GM18519 (cell line): ENCODE measurements around the gene CSNK2B.
"Not testable (repeated sequence)": the region's sequence is repeated elsewhere in the genome, so short reads cannot be mapped to it uniquely, and the experiment has no call there.

ENCODE experiments used
- ATAC-seq: cut with Tn5 transposase; IDR thresholded peaks from one replicate; pipeline ENCODE4 v1.9.1; 2021; ENCODE audit warnings: mild to moderate bottlenecking, moderate library complexity; ENCODE audit not compliant: unreplicated experiment, low FRiP score

The CSNK2B gene

DNA sequence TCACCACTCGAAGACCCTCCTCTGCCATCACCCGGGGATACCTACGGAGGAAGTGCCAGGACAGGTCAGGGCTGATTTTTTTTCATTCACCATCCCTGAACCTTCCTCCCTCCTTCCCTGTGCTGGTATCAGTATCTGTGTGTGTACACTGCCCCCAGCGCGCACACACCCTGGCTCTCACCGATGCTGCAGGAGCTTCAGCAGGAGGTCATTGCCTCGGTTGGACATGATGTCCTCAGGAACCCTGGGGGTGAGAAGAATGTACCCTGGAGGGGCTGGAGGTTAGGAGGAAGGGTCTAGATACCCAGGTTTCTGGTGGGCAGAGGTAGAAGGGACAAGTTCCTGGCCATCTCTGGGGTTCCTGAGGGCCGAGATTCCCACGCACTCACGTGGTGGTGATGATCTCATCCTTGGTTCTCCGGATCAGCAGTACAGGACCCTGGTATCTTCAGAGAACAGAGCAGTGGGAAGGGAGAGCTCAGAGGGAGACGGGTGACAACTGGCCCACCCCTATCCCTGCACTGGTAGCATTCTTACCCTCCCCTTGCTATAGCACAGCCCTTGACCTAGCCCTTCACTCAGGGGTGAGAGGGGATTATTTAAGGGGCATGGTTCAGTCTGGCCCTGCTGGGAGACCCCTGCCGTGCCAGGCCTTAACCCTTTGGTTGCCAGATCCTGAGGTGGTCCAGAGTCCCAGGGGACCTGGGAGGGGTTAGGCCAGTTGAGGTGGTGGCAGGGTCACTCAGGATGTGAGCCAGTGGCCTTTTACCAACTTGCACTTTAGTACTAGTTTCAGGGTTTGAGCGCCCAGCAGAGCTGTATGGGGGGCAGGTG lies 22.2 kb downstream of the CSNK2B start:
- ATAC-seq: no peak

DNA sequence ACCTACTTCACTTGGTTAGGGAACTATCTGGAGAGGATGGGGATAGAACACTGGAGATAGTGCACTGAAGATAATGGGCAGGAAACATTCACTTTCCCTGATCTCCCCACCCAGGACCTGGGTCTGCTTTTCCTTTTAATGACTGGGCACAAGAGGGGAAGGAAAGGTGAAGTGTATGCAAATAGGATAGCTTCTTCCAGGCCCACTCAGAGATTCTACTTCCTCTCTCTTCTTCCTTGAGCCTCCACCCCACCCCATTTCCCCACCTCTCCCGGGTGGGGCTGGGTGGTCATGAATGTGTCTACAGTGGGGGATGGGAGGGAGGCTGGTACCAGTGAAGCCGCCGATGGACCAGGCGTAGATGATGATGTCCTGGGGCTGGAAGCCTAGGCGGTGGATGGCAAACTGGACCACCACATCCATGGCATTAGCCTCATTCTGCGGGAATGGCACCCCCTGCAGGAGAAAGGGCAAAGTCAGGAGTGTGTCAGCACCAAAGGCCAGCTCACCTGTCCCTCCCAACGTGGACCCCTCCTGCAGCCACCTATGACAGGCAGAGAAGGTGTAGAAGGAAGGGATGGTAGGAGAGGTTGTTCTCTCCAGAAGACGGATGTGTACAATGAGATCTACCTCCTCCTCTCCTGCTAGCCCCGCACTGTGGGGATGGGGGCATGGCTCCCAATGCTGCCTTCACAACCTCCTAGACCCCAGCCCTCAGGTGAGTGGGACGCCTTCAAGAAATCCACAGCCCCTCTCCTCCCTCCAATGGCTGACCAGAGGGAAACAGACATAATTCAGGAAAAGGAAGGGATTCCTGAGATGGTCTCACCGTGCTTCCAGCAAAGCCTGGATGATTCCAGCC lies 23.6 kb downstream of the CSNK2B start:
- no peak for ATAC-seq

DNA sequence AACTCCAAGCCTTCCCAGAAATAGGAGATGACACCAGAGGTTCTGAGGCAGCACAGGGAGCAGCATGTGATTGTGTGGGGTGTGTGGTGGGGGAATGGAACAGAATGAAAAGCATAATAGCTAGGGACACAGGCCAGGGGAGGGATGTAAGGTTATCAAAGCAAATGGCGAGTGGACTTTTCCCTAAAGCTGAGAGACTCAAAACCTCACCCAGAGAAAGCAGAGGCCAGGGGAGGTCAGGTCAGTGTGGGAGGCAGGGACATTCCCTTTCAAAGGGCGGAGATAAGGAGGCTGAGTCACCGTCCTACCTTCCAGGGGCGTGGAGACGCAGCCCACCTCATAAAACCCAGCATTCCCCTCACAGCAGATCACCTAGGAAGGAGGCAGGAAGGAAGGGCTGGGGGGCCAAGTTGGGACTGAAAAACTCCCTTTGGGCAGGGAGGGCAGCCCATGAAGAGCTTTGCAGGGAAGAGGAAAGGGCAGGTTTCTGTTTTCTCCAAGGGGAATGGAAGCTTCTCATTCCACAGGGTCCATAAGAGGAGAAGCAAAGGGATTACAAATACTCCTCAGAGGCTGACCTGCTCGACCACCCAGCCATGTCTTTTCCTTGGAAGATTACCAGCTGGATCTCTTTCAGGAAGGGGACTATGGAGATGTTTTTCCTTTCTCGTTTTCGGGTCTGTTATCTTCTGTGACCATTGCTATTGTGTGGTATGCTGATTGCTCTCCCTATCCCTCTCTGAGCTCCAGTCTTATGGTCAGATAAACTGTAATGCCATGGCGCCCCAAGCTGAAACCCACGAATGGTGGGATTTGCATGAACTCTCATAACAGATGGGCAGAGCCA lies 24.6 kb downstream of the CSNK2B start:
- no peak for ATAC-seq

DNA sequence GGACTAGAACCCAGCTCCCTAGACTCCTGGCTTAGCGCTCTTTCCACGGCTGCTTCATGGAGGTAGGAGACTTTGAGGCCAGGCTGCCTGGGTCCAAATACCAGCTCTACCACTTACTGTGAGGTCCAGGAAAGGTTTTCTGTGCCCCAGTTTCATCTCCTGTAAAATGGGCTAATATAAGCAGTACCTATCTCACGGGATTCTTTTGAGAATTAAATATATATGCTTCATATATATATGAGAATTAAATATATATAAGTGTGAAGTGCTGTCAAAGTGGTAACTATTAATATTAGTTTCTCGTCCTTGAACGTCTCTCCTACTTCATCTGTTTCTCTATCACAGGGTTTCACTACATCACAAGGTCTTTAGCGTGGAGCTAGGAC lies 25.2 kb downstream of the CSNK2B start:
- ATAC-seq: no peak

DNA sequence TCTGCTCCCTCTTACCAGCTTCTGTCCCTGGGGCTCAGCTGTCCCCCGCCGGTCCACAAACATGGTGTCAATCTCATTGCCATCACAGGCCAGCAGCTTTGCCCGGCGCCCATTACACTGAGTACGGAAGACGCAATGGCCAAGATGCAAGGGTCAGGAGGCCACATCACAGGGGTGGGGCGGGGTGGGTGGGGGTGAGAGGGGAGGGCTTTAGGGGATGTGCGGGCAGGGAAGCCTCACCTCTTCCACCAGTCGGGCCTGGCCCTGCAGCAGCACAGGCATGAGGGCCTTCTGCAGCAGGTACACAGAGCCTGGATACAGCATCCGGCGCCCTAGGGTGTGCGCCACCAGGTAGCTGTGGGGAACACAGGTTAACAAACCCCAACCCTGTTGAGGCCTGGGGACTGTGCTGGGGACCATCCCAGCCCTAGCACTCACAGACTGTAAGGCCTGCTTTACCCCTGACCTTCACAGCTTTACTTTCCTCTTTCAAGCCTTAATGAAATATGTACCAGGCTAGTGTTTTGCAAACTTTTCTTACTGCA lies 25.8 kb downstream of the CSNK2B start:
- ATAC-seq: no peak

DNA sequence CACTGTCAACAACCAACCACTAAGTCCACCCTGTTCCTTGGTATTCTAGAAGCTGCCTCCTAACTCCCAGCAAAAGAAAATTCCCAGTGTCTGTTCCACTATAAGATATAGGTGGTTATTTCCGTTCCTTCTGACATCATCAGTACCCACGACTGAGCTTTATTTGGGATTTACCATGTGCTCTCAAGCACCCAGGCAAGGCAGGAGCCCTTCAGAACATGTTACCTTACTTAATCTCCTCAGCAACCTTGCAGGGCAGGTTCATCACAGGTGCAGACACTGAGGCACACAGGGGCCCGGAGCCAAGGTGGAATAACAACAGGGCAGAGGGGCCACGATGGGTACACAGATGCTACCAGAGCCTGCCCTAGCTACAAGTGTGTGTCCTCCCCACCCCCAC lies 26.5 kb downstream of the CSNK2B start:
- ATAC-seq: no peak

DNA sequence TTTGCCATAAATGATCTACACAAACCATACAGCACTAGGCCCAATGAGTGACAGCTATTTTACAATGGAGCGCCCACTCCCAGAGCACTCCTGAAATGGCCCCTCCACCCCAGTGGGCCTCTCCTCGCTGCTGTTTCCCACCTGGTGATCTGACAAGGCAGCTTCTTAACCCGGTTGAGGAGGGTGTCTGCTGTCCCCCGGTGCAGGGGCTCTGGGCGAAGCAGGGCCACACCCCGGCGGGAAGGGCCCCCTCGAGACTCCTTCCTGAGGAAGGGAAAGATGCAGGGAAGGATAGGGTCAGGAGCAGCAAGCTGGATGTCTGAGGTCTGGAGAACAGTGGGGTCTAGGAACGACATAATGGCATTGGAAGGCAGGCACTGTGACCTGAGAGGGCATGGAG lies 27.0 kb downstream of the CSNK2B start:
- no peak for ATAC-seq

DNA sequence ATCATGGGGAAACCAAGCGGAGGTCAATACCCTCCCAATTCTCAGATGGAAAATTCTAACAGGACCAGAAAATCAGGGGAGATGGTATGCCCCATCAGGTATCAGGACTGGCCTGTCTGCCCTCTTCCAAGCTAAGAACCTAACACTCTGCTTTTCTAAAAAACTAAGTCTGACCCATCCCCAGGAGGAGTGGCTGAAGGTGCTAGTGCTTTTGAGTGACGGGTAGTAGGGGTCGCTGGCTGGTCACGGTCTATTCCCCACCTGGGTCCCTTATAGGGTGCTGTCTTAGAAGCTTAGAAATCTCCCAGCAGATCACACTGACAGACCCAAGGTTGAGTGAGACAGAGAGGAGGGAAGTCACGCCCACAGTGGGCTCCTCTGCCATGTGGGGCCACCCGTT lies 27.7 kb downstream of the CSNK2B start:
- ATAC-seq: no peak

DNA sequence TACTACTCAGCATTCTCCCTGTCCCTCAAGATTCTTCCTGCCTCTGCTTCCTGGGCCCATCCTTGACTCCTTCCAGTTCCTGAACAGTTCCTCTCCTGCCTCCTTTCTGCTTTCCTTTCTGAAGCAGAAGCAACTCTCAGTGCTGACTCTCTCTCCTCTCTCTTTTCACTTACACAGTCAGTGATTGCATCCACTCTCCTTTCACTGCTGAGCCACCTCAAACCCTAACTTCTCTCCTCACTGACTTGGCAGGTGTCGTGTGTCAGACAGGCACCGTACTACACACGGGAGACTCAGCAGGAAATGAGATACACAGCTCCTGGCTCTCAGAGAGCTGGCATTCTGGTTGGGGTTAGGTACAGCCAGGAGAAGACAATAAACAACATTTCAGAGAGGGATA lies 31.7 kb downstream of the CSNK2B start:
- no peak for ATAC-seq

DNA sequence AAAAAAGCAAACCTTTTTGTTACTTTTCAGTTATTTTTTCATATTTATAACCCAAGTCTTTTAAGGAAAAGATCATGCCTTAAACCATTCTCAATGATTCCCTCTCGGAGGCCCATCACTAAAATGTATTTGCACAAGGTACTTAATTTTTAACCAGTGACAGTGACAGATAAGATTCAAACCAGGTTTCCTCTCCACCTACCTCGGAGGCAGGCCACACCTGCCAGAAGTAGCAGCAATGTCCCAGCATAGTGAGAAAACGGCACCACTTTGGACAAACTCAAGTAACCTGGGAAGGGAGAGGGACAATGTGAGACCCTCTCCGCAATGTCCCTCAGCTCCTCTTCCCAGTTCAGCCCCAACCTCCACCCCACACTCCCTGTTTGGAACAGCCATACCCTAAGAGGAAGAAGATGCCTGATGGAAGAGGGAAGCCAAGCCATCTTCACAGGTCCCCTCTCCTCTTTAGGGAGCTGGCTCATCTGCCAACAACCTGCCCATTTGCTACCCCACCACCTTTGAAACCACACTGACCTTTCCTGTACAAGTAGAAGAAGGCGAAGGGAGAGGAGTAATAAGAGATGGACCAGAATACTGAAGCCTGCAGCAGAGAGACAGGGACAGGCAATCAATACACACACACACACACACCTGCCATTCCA lies 35.0 kb downstream of the CSNK2B start:
- no peak for ATAC-seq

DNA sequence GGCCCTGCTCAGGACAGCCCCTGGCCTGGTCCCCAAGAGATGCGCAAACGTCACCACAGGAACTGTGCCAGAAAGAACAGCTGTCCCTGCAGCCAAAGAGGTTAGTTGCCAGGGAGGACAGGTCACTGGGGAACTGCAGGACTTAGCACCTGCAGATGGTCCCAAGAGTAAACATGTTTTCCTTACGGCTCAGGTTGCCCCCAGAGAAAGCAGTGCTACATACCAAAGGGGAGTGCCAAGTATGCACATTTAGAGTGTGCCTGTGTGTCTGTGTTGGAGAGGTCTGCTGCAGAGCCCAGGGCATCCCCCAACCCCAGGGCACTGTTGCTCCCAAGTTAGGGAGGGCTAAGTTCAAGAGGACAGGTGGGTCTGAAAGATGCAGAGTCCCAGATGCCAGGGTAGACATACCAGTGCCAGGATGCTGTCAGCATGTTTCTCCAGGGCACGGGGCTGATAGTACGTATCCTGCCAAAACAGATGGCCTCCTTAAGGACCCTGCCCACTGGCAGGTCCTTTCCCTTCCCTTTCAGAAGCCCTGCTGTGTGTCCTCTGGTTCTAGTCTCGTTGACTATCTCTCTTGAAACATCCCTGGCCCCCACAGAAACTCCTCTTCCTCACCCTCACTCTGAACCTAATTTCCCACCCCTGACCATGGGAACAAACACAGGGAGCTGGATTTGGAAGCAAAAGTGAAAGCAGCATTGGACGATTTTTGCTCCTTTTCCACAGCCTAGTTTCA lies 36.0 kb downstream of the CSNK2B start:
- no peak for ATAC-seq

DNA sequence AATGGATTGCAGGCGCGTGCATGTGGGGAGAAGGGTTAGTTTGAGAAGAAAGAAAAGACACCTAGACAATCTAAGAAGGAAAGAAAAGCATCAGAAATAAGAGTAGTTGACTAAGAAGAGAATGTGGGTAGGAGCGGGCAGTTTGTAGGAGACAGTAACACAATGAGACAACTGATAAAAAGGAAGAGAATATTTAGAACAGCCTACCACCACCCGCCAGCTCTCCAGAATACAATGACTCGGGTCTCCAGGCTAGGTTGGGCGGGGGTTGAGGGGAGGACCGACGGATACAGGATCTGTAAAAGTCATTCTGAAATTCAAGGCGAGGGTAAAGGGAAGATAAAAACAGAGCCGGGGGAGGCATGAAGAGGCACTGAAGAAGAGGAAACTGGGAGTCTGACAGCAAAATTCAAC lies 36.5 kb downstream of the CSNK2B start:
- no peak for ATAC-seq

DNA sequence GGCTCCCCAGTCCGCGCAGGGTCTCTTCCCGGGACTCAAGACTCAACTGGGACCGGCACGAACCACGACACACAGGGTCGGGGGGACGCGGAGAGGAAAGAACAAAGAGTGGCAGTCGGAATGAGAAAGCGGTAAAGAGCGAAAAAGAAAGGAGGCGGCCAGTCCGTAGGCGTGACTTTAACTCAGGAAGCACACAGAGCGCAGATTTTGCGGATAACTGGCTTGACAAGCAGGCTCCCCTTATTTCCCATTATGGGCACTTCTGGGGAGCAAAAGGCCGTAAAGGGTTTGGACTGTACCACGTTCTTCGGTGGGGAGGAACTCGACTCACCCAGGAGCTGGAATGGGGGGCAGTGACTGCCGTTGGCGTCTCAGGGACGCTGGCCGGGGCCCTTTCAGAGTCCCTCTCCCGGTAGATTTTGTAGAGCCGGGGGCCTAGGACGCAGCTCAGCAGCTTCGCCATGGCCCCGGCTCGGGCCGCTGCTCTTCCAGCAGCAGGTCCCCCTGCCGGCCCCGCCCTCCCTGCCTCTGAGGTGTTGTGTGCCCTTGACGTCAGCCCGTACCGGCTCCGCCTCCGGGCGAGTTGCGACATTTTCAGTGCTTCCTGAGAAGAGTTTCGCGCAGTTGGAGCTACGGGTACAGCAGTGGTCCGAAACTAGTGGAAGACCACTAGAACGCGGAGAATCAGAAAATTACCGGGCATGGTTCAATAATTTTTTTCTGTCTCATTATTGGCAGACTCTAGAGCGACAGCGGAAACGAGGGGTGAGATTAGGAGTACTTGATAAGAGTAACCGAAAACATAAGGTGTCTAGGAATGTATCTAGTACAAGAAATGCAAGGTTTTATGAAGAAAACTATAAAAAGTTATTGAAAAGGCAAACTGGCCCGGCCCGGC lies 37.2 kb downstream of the CSNK2B start, which contains the start of gene ABHD16A:
TSS of gene ABHD16A (minus strand) at position 506 of the 898 bp plus-strand sequence. CDS start at position 463, 43 bp downstream.
- peak; percentile 81 for ATAC-seq

DNA sequence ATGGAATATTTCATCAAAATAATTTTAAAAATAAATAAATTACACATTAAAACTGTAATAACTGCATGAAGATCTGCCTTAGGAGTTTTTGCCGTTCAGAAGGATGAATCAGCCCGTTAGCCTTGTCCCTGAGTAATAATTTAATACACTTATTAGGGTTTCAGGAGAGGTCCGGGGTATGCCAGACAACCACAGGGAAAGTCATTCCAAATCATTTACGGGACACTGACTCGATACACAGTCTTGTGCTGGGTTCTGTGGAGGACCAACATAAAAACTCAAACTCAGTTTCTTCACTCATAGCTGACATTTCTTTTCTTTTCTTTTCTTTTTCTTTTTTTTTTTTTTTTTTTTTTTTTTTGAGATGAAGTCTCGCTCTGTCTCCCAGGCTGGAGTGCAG lies 40.1 kb downstream of the CSNK2B start:
- ATAC-seq: no peak

DNA sequence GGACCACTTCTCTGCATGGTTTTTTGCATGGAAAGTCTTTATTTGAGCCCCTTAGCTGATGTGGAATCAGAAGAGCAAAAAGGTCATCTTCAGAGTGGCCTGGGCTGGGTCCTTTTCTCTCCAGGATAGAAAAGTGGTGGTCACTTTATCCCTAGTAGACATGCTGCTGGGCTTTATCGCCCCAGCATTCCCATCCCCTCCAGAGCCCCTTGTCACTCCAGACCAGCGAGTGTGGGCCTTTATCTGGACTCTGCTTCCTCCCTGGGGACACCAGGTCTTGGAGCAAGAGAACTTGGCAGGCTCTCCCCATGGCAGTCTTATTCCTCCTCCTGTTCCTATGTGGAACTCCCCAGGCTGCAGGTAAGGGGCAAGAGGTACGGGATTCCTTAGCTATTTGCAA lies 40.7 kb downstream of the CSNK2B start, which contains the start of gene LY6G6F:
TSS of gene LY6G6F (plus strand) at position 268 of the 400 bp plus-strand sequence. CDS start at position 309, 41 bp downstream.
- no peak for ATAC-seq

DNA sequence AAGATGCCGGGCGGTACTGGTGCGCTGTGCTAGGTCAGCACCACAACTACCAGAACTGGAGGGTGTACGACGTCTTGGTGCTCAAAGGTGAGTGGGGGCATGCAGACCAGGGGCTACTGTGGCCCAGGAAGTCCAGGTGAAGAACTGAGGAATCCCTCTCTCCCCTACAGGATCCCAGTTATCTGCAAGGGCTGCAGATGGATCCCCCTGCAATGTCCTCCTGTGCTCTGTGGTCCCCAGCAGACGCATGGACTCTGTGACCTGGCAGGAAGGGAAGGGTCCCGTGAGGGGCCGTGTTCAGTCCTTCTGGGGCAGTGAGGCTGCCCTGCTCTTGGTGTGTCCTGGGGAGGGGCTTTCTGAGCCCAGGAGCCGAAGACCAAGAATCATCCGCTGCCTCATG lies 41.8 kb downstream of the CSNK2B start:
- ATAC-seq: no peak

DNA sequence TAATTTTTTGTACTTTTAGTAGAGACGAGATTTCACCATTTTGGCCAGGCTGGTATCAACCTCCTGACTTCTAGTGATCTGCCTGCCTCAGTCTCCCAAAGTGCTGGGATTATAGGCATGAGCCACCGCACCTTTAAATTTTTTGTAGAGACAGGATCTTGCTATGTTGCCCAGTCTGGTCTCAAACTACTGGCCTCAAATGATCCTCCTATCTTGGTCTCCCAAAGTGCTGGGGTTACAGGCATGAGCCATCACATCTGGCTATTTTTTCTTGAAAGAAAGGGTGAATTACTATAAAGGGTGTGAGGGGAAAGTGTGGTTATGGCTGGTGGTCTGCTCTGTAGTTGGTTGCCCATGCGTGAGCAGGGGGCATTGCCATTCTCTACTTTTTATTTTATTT lies 42.3 kb downstream of the CSNK2B start:
- no peak for ATAC-seq

DNA sequence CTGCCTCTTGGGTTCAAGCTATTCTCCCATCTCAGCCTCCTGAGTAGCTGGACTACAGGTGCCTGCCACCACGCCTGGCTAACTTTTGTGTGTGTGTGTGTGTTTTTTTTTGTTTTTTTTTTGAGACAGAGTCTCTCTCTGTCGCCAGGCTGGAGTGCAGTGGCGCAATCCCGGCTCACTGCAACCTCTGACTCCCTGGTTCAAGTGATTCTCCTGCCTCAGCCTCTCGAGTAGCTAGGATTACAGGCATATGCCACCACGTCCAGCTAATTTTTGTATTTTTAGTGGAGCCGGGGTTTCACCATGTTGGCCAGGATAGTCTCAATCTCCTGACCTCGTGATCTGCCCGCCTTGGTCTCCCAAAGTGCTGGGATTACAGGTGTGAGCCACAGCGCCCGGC lies 43.3 kb downstream of the CSNK2B start:
- ATAC-seq: not testable (repeated sequence)
